T-helper 1 cell treated with Interleukin-12 subunit alpha and Interleukin-12 subunit beta and Interleukin-4 antibody, amounts not matched to agents 30 μg/mL and 1 μg/mL, for 36 hours (primary cell): ENCODE measurements around the gene LDLR.
"Not testable (repeated sequence)": the region's sequence is repeated elsewhere in the genome, so short reads cannot be mapped to it uniquely, and the experiment has no call there.

Source experiments
- H3K27ac Mint-ChIP-seq: one replicate; pipeline ENCODE4 v1.8.0; 2021; ENCODE audit warnings: mild to moderate bottlenecking, mixed read lengths
- H3K27me3 Mint-ChIP-seq: one replicate; pipeline ENCODE4 v1.8.0; 2021; ENCODE audit warnings: low read depth, mixed read lengths
- H3K36me3 Mint-ChIP-seq: one replicate; pipeline ENCODE4 v1.8.0; 2021; ENCODE audit warnings: low read depth, mixed read lengths
- H3K4me1 Mint-ChIP-seq: one replicate; pipeline ENCODE4 v1.8.0; 2021; ENCODE audit warnings: low read depth, mixed read lengths
- H3K4me3 Mint-ChIP-seq: one replicate; pipeline ENCODE4 v1.8.0; 2021; ENCODE audit warnings: mild to moderate bottlenecking, moderate library complexity, mixed read lengths
- H3K9me3 Mint-ChIP-seq: one replicate; pipeline ENCODE4 v1.8.0; 2021; ENCODE audit warnings: mixed read lengths

Gene LDLR

DNA sequence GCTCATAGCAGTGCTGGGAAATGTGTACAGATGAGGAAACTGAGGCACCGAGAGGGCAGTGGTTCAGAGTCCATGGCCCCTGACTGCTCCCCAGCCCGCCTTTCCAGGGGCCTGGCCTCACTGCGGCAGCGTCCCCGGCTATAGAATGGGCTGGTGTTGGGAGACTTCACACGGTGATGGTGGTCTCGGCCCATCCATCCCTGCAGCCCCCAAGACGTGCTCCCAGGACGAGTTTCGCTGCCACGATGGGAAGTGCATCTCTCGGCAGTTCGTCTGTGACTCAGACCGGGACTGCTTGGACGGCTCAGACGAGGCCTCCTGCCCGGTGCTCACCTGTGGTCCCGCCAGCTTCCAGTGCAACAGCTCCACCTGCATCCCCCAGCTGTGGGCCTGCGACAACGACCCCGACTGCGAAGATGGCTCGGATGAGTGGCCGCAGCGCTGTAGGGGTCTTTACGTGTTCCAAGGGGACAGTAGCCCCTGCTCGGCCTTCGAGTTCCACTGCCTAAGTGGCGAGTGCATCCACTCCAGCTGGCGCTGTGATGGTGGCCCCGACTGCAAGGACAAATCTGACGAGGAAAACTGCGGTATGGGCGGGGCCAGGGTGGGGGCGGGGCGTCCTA, 15.9 kb downstream of the LDLR start:
- no peak overlapping the region for H3K27ac Mint-ChIP-seq
- H3K4me3 Mint-ChIP-seq, result no peak overlapping the region
- no peaks in the 10 kb centered on the region for H3K9me3 Mint-ChIP-seq
- peaks cover 41% of the 10 kb centered on the region for H3K36me3 Mint-ChIP-seq
- H3K27me3 Mint-ChIP-seq, result no peaks in the 10 kb centered on the region
- peaks cover 3% of the 10 kb centered on the region for H3K4me1 Mint-ChIP-seq

DNA sequence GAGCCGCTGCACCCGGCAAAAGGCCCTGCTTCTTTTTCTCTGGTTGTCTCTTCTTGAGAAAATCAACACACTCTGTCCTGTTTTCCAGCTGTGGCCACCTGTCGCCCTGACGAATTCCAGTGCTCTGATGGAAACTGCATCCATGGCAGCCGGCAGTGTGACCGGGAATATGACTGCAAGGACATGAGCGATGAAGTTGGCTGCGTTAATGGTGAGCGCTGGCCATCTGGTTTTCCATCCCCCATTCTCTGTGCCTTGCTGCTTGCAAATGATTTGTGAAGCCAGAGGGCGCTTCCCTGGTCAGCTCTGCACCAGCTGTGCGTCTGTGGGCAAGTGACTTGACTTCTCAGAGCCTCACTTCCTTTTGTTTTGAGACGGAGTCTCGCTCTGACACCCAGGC, 17.2 kb downstream of the LDLR start:
- Mint-ChIP-seq H3K36me3 (peaks cover 40% of the 10 kb centered on the region), H3K27ac (no peak overlapping the region), H3K4me1 (no peaks in the 10 kb centered on the region), H3K4me3 (no peak overlapping the region), H3K27me3 (no peaks in the 10 kb centered on the region), H3K9me3 (no peaks in the 10 kb centered on the region)

DNA sequence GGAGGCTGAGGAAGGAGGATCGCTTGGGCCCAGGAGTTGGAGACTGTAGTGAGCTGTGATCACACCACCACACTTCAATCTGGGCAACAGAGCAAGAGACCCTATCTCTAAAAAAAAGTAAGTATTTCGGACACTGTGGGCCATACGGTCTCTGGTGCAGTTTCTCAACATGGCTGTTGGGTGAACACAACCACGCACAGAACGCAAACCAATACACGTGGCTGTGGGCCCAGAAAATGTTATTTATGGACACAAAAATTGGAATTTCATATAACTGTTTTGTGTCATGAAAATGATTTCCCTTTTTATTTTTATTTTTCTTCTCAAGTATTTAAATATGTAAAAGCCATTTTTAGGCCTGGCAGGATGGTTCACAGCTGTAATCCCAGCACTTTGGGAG, 19.5 kb downstream of the LDLR start:
- Mint-ChIP-seq H3K4me1 (peaks cover 2% of the 10 kb centered on the region), H3K9me3 (no peaks in the 10 kb centered on the region), H3K27ac (no peak overlapping the region), H3K36me3 (peaks cover 36% of the 10 kb centered on the region), H3K27me3 (no peaks in the 10 kb centered on the region), H3K4me3 (no peak overlapping the region)

DNA sequence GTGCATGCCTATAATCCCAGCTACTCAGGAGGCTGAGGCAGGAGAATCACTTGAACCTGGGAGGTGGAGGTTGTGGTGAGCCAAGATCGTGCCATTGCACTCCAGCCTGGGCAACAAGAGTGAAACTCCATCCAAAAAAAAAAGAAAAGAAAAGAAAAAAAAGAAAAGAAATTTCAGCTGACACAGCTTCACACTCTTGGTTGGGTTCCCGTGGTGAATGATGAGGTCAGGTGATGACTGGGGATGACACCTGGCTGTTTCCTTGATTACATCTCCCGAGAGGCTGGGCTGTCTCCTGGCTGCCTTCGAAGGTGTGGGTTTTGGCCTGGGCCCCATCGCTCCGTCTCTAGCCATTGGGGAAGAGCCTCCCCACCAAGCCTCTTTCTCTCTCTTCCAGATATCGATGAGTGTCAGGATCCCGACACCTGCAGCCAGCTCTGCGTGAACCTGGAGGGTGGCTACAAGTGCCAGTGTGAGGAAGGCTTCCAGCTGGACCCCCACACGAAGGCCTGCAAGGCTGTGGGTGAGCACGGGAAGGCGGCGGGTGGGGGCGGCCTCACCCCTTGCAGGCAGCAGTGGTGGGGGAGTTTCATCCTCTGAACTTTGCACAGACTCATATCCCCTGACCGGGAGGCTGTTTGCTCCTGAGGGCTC, 22.0 kb downstream of the LDLR start:
- H3K27me3 Mint-ChIP-seq, result no peaks in the 10 kb centered on the region

DNA sequence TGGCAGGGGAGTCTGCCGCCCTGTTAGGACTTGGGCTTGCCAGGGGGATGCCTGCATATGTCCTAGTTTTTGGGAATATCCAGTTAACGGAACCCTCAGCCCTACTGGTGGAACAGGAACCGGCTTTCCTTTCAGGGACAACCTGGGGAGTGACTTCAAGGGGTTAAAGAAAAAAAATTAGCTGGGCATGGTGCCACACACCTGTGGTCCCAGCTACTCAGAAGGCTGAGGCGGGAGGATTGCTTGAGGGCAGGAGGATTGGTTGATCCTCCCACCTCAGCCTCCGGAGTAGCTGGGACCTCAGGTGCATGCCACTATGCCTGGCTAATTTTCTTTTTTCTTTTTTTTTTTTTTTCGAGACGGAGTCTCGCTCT, 22.5 kb downstream of the LDLR start:
- H3K27me3 Mint-ChIP-seq, result no peaks in the 10 kb centered on the region
- peaks cover 38% of the 10 kb centered on the region for H3K36me3 Mint-ChIP-seq
- peaks cover 2% of the 10 kb centered on the region for H3K4me1 Mint-ChIP-seq
- peak overlapping the region; percentile 26 for H3K27ac Mint-ChIP-seq
- no peaks in the 10 kb centered on the region for H3K9me3 Mint-ChIP-seq
- H3K4me3 Mint-ChIP-seq, result no peak overlapping the region

More for the DNA sequence above, 22.0 kb downstream of the LDLR start:
- Mint-ChIP-seq H3K4me1 (peaks cover 2% of the 10 kb centered on the region), H3K36me3 (peaks cover 37% of the 10 kb centered on the region), H3K27ac (peak overlapping the region; percentile 26), H3K9me3 (no peaks in the 10 kb centered on the region), H3K4me3 (no peak overlapping the region)

DNA sequence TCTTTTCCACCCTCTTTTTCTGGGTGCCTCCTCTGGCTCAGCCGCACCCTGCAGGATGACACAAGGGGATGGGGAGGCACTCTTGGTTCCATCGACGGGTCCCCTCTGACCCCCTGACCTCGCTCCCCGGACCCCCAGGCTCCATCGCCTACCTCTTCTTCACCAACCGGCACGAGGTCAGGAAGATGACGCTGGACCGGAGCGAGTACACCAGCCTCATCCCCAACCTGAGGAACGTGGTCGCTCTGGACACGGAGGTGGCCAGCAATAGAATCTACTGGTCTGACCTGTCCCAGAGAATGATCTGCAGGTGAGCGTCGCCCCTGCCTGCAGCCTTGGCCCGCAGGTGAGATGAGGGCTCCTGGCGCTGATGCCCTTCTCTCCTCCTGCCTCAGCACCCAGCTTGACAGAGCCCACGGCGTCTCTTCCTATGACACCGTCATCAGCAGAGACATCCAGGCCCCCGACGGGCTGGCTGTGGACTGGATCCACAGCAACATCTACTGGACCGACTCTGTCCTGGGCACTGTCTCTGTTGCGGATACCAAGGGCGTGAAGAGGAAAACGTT, 24.0 kb downstream of the LDLR start:
- Mint-ChIP-seq H3K27me3 (no peaks in the 10 kb centered on the region), H3K36me3 (peaks cover 43% of the 10 kb centered on the region), H3K9me3 (no peaks in the 10 kb centered on the region), H3K4me3 (no peak overlapping the region), H3K4me1 (peaks cover 2% of the 10 kb centered on the region), H3K27ac (no peak overlapping the region)

DNA sequence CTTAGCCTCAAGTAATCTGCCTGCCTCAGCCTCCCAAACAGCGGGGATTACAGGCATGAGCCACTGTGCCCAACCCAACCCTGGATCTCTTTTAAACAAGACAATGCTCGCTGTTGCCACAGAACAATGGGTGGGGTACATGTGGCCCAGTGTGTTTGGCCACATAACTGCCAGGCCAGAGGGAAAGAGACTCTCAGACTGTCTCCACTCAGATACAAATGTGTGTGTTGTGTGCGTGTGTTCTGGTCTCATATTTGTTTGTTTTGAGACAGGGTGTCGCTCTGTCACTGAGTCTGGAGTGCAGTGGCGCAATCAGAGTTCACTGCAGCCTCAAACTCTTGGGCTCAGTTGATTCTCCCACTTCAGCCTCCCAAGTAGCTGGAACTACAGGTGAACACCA, 25.8 kb downstream of the LDLR start:
- H3K4me1 Mint-ChIP-seq, result peaks cover 2% of the 10 kb centered on the region
- no peaks in the 10 kb centered on the region for H3K9me3 Mint-ChIP-seq
- H3K36me3 Mint-ChIP-seq, result peaks cover 38% of the 10 kb centered on the region
- H3K27ac Mint-ChIP-seq, result no peak overlapping the region
- no peak overlapping the region for H3K4me3 Mint-ChIP-seq
- no peaks in the 10 kb centered on the region for H3K27me3 Mint-ChIP-seq

DNA sequence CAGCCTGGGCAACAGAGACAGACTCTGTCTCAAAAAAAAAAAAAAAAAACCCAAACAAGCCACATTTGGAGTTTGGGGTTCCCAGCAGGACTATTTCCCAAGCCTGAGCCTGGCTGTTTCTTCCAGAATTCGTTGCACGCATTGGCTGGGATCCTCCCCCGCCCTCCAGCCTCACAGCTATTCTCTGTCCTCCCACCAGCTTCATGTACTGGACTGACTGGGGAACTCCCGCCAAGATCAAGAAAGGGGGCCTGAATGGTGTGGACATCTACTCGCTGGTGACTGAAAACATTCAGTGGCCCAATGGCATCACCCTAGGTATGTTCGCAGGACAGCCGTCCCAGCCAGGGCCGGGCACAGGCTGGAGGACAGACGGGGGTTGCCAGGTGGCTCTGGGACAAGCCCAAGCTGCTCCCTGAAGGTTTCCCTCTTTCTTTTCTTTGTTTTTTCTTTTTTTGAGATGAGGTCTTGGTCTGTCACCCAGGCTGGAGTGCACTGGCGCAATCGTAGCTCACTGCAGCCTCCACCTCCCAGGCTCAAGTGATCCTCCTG, 26.7 kb downstream of the LDLR start:
- H3K27ac Mint-ChIP-seq, result no peak overlapping the region

DNA sequence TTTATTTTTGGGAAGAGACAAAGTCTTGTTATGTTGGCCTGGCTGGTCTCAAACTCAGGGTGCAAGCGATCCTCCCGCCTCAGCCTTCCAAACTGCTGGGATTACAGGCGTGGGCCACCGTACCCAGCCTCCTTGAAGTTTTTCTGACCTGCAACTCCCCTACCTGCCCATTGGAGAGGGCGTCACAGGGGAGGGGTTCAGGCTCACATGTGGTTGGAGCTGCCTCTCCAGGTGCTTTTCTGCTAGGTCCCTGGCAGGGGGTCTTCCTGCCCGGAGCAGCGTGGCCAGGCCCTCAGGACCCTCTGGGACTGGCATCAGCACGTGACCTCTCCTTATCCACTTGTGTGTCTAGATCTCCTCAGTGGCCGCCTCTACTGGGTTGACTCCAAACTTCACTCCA, 27.2 kb downstream of the LDLR start:
- no peaks in the 10 kb centered on the region for H3K9me3 Mint-ChIP-seq
- H3K4me3 Mint-ChIP-seq, result no peak overlapping the region
- peaks cover 40% of the 10 kb centered on the region for H3K36me3 Mint-ChIP-seq
- peaks cover 4% of the 10 kb centered on the region for H3K4me1 Mint-ChIP-seq
- no peaks in the 10 kb centered on the region for H3K27me3 Mint-ChIP-seq
- H3K27ac Mint-ChIP-seq, result no peak overlapping the region

More for the DNA sequence above, 26.7 kb downstream of the LDLR start:
- Mint-ChIP-seq H3K27me3 (no peaks in the 10 kb centered on the region), H3K9me3 (no peaks in the 10 kb centered on the region), H3K36me3 (peaks cover 40% of the 10 kb centered on the region), H3K4me1 (peaks cover 2% of the 10 kb centered on the region), H3K4me3 (no peak overlapping the region)

DNA sequence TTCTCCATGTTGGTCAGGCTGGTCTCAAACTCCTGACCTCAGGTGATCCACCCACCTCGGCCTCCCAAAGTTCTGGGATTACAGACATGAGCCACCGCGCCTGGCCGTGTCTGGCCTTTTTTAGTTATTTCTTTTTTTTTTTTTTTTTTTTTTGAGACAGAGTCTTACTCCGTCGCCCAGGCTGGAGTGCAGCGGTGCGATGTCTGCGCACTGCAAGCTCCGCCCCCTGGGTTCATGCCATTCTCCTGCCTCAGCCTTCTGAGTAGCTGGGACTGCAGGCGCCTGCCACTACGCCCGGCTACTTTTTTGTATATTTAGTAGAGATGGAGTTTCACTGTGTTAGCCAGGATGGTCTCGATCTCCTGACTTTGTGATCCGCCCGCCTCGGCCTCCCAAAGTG, 32.7 kb downstream of the LDLR start:
- H3K4me3 Mint-ChIP-seq, H3K27ac Mint-ChIP-seq, H3K4me1 Mint-ChIP-seq, H3K9me3 Mint-ChIP-seq, H3K27me3 Mint-ChIP-seq: not testable (repeated sequence)
- H3K36me3 Mint-ChIP-seq, result peaks cover 32% of the 10 kb centered on the region

DNA sequence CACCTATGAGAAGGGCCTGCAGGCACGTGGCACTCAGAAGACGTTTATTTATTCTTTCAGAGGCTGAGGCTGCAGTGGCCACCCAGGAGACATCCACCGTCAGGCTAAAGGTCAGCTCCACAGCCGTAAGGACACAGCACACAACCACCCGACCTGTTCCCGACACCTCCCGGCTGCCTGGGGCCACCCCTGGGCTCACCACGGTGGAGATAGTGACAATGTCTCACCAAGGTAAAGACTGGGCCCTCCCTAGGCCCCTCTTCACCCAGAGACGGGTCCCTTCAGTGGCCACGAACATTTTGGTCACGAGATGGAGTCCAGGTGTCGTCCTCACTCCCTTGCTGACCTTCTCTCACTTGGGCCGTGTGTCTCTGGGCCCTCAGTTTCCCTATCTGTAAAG, 33.9 kb downstream of the LDLR start:
- Mint-ChIP-seq H3K4me1 (peaks cover 4% of the 10 kb centered on the region), H3K27ac (no peak overlapping the region), H3K9me3 (no peaks in the 10 kb centered on the region), H3K27me3 (no peaks in the 10 kb centered on the region), H3K36me3 (peaks cover 38% of the 10 kb centered on the region), H3K4me3 (no peak overlapping the region)

DNA sequence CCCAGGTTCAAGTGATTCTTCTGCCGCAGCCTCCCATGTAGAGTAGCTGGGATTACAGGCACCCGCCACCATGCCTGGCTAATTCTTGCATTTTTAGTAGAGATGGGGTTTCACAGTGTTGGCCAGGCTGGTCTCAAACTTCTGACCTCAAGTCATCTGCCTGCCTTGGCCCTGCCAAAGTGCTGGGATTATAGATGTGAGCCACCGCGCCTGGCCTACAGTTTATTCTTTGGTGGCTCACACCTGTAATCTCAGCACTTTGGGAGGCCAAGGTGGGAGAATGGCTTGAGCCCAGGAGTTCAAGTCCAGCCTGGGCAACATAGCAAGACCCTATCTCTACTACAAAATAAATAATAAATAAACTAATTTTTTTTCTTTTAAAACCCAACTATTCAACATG, 34.9 kb downstream of the LDLR start:
- not testable (repeated sequence) for H3K4me3 Mint-ChIP-seq, H3K27ac Mint-ChIP-seq, H3K9me3 Mint-ChIP-seq, H3K27me3 Mint-ChIP-seq, H3K4me1 Mint-ChIP-seq
- H3K36me3 Mint-ChIP-seq, result peaks cover 35% of the 10 kb centered on the region

DNA sequence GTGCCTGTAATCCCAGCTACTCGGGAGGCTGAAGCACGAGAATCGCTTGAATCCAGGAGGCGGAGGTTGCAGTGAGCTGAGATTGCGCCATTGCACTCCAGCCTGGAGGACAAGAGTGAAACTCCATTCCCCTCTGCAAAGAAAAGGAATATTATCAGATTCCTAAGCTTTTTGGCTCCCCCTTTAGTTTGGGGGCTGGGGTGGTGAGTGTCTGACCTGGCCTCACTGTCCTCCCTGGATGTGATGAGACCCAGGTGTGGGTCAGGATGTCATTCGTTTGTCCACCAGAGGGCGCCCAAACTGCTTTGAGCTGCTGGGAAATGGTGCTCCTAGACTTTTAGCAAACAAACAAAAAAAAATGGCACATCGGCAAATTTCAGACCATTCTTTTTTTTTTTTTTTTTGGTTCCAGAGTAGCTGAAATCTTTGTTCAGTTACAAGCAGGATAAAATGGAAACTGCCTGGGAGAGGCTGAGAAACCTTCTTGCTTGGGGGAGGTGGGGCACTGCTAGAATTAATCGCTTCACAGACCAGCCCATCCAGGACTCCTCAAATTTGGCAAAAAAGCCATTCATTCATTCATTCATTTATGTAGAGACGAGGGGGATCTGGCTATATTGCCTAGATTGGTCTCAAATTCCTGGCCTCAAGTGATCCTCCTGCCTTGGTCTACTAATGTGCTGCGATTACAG, 36.9 kb downstream of the LDLR start:
- Mint-ChIP-seq H3K36me3 (peaks cover 42% of the 10 kb centered on the region), H3K4me1 (peaks cover 2% of the 10 kb centered on the region), H3K4me3 (no peak overlapping the region), H3K27me3 (no peaks in the 10 kb centered on the region), H3K27ac (peak overlapping the region; percentile 34), H3K9me3 (no peaks in the 10 kb centered on the region)

DNA sequence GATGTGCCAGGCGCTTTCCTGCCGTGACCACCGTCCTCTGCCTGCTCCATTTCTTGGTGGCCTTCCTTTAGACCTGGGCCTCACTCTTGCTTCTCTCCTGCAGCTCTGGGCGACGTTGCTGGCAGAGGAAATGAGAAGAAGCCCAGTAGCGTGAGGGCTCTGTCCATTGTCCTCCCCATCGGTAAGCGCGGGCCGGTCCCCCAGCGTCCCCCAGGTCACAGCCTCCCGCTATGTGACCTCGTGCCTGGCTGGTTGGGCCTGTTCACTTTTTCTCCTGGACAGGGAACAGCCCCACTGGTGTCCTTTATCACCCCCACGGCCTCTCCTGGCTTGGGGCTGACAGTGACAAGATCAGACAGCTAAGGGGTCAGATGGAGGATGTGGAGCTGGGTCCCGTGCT, 38.6 kb downstream of the LDLR start:
- H3K9me3 Mint-ChIP-seq, result no peaks in the 10 kb centered on the region
- H3K27ac Mint-ChIP-seq, result no peak overlapping the region
- H3K27me3 Mint-ChIP-seq, result no peaks in the 10 kb centered on the region
- H3K36me3 Mint-ChIP-seq, result peaks cover 50% of the 10 kb centered on the region
- H3K4me3 Mint-ChIP-seq, result no peak overlapping the region
- peaks cover 2% of the 10 kb centered on the region for H3K4me1 Mint-ChIP-seq
